Left lung (tissue), 14 donors: ENCODE measurements around the gene PRRC2C. TPM values are rescaled to one million over a fixed set of nuclear protein-coding genes. Genes with fewer than 3 reads are reported as not detected.
"Not testable (repeated sequence)": the region's sequence is repeated elsewhere in the genome, so short reads cannot be mapped to it uniquely, and the experiment has no call there.

Source experiments
- ATAC-seq: fragments of 200-7000 bp; cut with Tn5 transposase; one replicate; pipeline ENCODE4 v1.9.1; 2020; ENCODE audit warnings: moderate library complexity
- DNase-seq, 4 donors: peaks; one replicate each; pipeline ENCODE4 v3.0.0-alpha.2; 2013 to 2020
- H3K27ac ChIP-seq, 2 donors: fragments of 200-600 bp; sonication (generic) in 1 of 2; one replicate each; pipeline versions ENCODE4 v1.5.0 to v1.8.0; 2020 to 2021
- H3K27me3 ChIP-seq, 2 donors: fragments of 200-600 bp; sonication (generic) in 1 of 2; one replicate each; pipeline versions ENCODE4 v1.5.0 to v1.8.0; 2020 to 2021
- H3K36me3 ChIP-seq, 2 donors: fragments of 200-600 bp; sonication (generic) in 1 of 2; one replicate each; pipeline versions ENCODE4 v1.5.0 to v1.8.0; 2020 to 2021
- H3K4me1 ChIP-seq, 2 donors: fragments of 200-600 bp; one replicate each; pipeline ENCODE4 v1.8.0; 2021
- H3K4me3 ChIP-seq, 2 donors: fragments of 200-600 bp; sonication (generic) in 1 of 2; one replicate each; pipeline versions ENCODE4 v1.5.0 to v1.8.0; 2020 to 2021; ENCODE audit warnings: mild to moderate bottlenecking in 1 of 2
- H3K9me3 ChIP-seq, 2 donors: fragments of 200-600 bp; sonication (generic) in 1 of 2; one replicate each; pipeline versions ENCODE4 v1.5.0 to v1.8.0; 2020 to 2021
- CTCF ChIP-seq, 2 donors: fragments of 200-600 bp; sonication (generic) in 1 of 2; IDR thresholded peaks; one replicate each; pipeline versions ENCODE4 v1.5.0 to v1.8.0; 2021; ENCODE audit warnings: antibody characterized with exemption in 2 of 2
- intact Hi-C, 2 donors: fragments of 100-400 bp; cut with DNase I; formaldehyde crosslinking; loops; one replicate each; pipeline versions ENCODE4 v1.11.2 to v1.14.2; 2022
- long read RNA-seq, 12 donors: library from polyadenylated mRNA in 2 of 12; unstranded in 2 of 12; transcript quantifications; one replicate each; pipeline ENCODE4 v2.0.0 and lab custom pipeline, GENCODE V29; 2019 to 2026
- polyA plus RNA-seq, 6 donors: library from polyadenylated mRNA; unstranded; fragments of 120-200 nt; gene quantifications; one replicate each; pipeline ENCODE4 v1.2.1, GENCODE V29; 2013; ENCODE audit not compliant: insufficient read length in 6 of 6
- total RNA-seq, 2 donors: library from RNA; stranded (reverse); fragmentation: NEBNext Ultra II Directional; extraction: Animal tissue kit (Norgen Biotek cat#: 25700); gene quantifications; one replicate each; pipeline ENCODE4 v1.2.1, GENCODE V29; 2021
- donor health status: DM: no; HTN: yes; CAD: no.
- donor health status: DM: no; HTN: no; CAD: no.

The PRRC2C gene
- 100 to 1,000 TPM; 120 to 155 TPM for total RNA-seq
- 100 to 1,000 TPM; 116 to 130 (median 123) TPM for polyA plus RNA-seq
- long read RNA-seq, donor 1, partial matches to known transcripts: 99 of 102 reads
- long read RNA-seq, donor 1, other reads (novel, unspliced or antisense): 0 of 102 reads
- long read RNA-seq, donor 2, partial matches to known transcripts: 194 of 200 reads
- long read RNA-seq, donor 2, other reads (novel, unspliced or antisense): 0 of 200 reads
- long read RNA-seq, donor 3, partial matches to known transcripts: 96 of 97 reads
- long read RNA-seq, donor 3, other reads (novel, unspliced or antisense): 0 of 97 reads
- long read RNA-seq, donor 4, partial matches to known transcripts: 61 of 71 reads
- long read RNA-seq, donor 4, other reads (novel, unspliced or antisense): 5 of 71 reads
- long read RNA-seq, donor 5, partial matches to known transcripts: 62 of 66 reads
- long read RNA-seq, donor 5, other reads (novel, unspliced or antisense): 0 of 66 reads
- long read RNA-seq, donor 6, partial matches to known transcripts: 44 of 46 reads
- long read RNA-seq, donor 6, other reads (novel, unspliced or antisense): 0 of 46 reads
- long read RNA-seq, donor 7: 0 reads
- long read RNA-seq, donor 8, partial matches to known transcripts: 45 of 46 reads
- long read RNA-seq, donor 8, other reads (novel, unspliced or antisense): 0 of 46 reads
- long read RNA-seq, donor 9: 0 reads
- long read RNA-seq, donor 10, partial matches to known transcripts: 66 of 72 reads
- long read RNA-seq, donor 10, other reads (novel, unspliced or antisense): 1 of 72 reads
- long read RNA-seq, donor 11, partial matches to known transcripts: 33 of 37 reads
- long read RNA-seq, donor 11, other reads (novel, unspliced or antisense): 0 of 37 reads
- long read RNA-seq, donor 12, partial matches to known transcripts: 41 of 41 reads
- long read RNA-seq, donor 12, other reads (novel, unspliced or antisense): 0 of 41 reads

DNA sequence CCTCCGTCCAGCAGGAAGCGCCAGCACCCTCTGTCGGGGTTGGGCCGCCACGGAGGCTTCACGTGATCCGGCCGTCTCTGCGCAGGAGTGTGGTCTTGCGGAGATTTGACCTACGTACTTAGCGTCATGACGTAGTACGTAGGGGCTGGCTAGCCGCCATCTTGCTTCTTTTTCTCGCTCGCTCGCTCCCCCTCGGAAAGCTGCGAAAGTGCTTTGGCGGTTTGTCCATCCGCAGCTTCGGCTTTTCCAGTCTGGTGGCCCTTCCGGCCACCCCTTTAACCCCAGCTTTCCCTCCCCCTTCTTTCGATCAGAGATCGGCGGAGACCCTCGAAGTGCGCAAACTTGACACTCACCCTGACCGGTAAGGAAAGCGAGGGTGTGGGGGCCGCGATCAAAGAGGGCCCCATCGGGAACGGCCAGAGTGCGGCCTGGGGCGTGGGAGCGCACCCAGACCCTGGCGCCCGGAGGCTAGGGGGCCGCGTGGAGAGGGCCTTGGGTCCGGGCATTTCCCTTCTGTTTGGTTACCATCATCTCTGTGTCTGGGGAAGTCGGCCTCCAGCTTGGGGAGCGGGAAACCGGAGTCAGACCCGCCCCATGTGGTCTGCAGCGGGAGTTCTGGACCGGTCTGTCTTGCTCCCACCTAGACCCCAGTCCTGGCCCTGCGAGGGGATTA, at the start of gene PRRC2C:
Gene PRRC2C (plus strand): TSS at position 156 of the 673 bp plus-strand sequence. CDS start 26,559 bp downstream, outside the sequence.
- peak; percentile 98 for ATAC-seq
- no peak for TF ChIP-seq CTCF (IDR thresholded peaks at IDR 0.05)
- intact Hi-C loops: no loop called here

GRCh38 chr1:171438441-171438840, 46.9 kb upstream of the PRRC2C start:
- no peaks in the 10 kb centered on the region for H3K36me3 ChIP-seq
- H3K9me3 ChIP-seq: no peaks in the 10 kb centered on the region
- TF ChIP-seq CTCF (IDR thresholded peaks at IDR 0.05): no peak
- ATAC-seq: peak; percentile 72
- no peaks in the 10 kb centered on the region for H3K27me3 ChIP-seq
- H3K4me3 ChIP-seq: no peak overlapping the region
- DNase-seq: peak in 1 of 4 donors; percentile 66
- peaks cover 0 to 16% of the 10 kb centered on the region in 2 donors for H3K4me1 ChIP-seq
- intact Hi-C loops: no loop called here
- peak overlapping the region in 1 of 2 donors; percentile 23 for H3K27ac ChIP-seq

More for the DNA sequence above, at the start of gene PRRC2C:
- Histone ChIP-seq H3K9me3 (no peaks in the 10 kb centered on the region), H3K4me1 (peaks cover 18 to 45% of the 10 kb centered on the region in 2 donors), H3K36me3 (peaks cover 0 to 8% of the 10 kb centered on the region in 2 donors), H3K27ac (peak within 1 kb of the TSS; percentile 99), H3K27me3 (no peaks in the 10 kb centered on the region), H3K4me3 (peak within 1 kb of the TSS; percentile 82 to 99)
- DNase-seq: peak; percentile 97 to 99 (median 98)

DNA sequence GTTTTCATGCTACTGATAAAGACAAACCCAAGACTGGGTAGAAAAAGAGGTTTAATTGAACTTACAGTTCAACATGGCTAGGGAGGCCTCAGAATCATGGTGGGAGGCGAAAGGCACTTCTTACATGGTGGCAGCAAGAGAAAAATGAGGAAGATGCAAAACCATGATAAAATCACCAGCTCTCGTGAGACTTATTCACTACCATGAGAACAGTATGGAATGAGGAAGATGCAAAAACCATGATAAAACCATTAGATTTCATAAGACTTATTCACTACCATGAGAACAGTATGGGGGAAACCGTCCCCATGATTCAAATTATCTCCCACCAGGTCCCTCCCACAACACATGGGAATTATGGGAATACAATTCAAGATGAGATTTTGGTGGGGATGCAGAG, 45.1 kb upstream of the PRRC2C start:
- H3K27ac ChIP-seq, H3K36me3 ChIP-seq, DNase-seq, H3K27me3 ChIP-seq, H3K9me3 ChIP-seq, H3K4me3 ChIP-seq, intact Hi-C loops, ATAC-seq, H3K4me1 ChIP-seq: not testable (repeated sequence)

- H3K36me3 ChIP-seq, H3K27ac ChIP-seq, H3K27me3 ChIP-seq, ATAC-seq, intact Hi-C loops, DNase-seq, H3K4me1 ChIP-seq, H3K9me3 ChIP-seq, H3K4me3 ChIP-seq: not testable (repeated sequence)
These were observed 43.9 kb upstream of the PRRC2C start for GRCh38 chr1:171441278-171441895.

DNA sequence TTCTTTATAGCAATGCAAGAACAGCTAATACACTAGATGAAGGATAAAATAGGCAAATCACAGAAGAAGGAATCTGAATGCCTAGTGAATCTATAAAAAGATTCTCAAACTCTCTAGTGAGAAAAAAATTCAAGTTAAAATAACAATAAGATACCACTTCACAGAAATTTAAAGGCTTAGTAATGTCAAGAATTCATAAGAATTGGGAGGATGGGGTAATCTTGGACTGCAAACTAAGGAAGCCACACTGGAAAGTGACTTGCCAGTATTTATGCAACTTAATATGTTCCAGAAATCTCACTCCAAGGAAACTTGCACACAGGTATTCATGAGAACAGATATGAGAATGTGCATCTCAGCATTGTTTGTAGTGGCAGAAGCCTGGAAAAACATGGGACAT, 38.9 kb upstream of the PRRC2C start:
- intact Hi-C loops: no loop called here
- no peak for DNase-seq
- no peak for ATAC-seq
- Histone ChIP-seq H3K4me1 (no peaks in the 10 kb centered on the region), H3K9me3 (no peaks in the 10 kb centered on the region), H3K36me3 (no peaks in the 10 kb centered on the region), H3K27me3 (no peaks in the 10 kb centered on the region), H3K4me3 (no peak overlapping the region), H3K27ac (no peak overlapping the region)
- TF ChIP-seq CTCF (IDR thresholded peaks at IDR 0.05): no peak
